NCI-H510A treated with DMSO at 0.1 percent for 48 hours (cell line): ENCODE measurements around the gene MSANTD2.

Experiments used
- DNase-seq: peaks from one replicate; lab custom pipeline; 2025; lab: John Stamatoyannopoulos, UW

MSANTD2 gene

GRCh38 chr11:124800226-124800929 lies at the start of gene MSANTD2:
Gene MSANTD2 (minus strand): TSS chr11:124800406. CDS start chr11:124800380, 26 bp downstream.
- DNase-seq = peak; percentile 69

DNA sequence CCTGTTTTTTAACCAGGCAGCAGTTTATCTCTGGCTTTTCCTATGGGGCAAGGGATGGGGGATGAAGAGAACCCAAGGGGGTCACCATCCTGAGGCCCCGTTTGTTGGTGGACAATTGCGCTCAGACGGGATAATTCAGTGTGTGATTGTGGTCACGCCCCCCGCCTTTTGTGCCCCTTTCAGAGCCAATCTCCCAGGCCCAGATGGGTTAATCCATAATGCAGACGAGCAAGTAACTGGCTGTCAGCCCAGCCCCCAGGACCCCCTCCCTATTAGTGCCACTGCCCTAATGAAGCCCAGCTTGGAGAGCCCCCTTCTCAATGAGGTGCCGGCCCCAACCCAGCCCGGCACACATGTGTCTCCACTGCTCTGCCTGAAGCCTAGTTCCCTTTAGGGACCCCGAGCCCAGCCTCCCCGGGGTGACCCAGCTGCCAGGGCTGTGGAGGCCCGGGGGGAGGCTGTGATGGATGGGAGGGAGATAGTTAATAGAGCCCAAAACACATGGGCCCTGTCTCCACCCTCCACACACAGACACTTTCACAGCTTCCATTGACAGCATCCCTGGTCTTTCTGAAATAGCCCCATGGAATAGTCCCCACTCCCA lies 46.0 kb upstream of the MSANTD2 start:
- no peak for DNase-seq

DNA sequence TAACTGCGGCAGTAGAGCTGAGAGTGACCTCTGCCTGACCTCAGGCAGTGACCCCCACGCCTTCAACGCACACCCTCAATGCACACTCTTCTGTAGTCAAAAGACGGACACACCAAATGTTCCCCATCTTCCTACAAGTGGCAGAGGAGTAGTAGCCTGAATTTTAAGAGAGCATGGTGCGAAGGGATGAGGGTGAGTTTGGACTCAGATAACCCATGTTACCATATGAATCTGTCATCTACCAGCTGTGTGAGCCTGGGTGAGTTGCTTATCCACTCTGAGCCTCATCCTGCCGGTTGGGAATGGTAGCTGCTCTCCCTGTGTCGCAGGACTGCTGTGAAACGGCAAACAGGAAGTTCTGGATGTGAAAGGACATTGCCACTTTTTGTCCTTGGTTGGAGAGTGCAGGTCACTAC lies 44.5 kb upstream of the MSANTD2 start:
- DNase-seq = no peak

- DNase-seq = no peak
These were observed 43.4 kb upstream of the MSANTD2 start for GRCh38 chr11:124843616-124843910.

GRCh38 chr11:124842305-124842704 lies 42.1 kb upstream of the MSANTD2 start:
- no peak for DNase-seq

DNA sequence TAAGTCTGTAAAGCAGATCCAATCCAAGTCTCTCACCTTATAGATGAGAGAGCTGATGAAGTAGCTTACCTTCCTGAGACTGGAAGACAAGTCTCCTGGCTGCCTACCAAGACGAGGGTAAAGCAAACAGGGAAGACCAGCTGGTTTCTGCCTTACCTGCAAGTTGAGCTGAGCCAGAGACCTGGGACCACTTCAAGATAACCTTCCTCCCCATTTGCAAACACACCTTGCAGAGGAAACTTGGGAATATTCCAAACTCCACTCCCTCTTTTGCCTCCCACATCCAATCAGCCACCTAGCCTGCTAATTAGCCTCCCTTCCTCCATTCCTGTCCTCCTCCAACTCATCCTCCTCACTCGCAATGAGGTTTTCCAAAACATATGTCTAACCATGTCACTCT lies 41.6 kb upstream of the MSANTD2 start:
- DNase-seq = no peak

DNA sequence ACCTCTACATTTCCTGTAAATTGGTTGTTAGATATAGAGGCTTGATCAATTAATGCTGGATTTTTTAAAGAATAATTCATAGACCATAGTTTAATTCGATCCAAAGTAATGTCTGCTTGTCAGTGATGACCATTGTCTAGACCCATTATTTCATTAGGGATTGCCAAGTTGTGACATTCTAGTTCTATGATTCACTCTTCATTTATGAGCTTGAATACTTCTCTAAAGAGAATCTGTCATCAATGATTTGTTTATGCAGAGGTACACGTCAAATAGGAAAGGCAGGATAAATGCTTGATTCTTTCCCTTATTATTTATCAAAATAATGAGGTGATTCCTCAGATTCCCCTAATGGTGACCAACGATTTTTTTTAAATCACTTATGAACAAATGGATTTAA lies 41.0 kb upstream of the MSANTD2 start:
- no peak for DNase-seq

- no peak for DNase-seq
These were observed 40.5 kb upstream of the MSANTD2 start for GRCh38 chr11:124840666-124841065.

DNA sequence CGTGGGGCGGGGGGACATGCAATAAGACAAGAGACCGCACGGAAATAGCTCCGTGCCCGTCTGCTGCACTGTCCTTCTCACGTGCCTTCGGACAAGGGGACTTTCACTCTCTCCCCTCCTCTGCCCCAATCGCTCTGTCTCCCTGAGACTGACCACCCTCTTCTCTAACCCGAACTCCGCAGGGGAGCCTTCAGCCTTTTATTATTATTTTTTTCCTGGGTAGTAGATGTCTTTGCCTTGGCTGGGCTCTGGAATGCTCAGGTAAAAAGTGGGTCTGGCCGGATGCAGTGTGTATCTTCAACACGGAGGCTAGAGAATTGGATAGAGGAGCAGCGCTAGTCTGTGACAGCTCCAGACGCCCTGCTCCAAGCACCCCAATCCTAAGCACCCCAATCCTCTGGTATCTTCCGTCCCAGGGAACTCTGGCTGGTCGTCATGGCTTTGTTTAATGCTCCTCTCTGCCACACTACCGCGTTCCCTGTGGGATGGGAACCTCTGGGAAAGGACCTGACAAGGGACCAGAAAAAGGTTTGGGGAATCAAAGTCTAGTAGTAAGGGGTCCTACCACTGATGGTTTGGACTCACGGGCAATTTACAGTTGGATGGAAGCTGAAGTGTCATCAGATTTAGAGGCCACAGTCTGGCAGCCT lies 39.9 kb upstream of the MSANTD2 start:
- no peak for DNase-seq

- DNase-seq = no peak
These were observed 39.1 kb upstream of the MSANTD2 start for GRCh38 chr11:124839128-124839971.

DNA sequence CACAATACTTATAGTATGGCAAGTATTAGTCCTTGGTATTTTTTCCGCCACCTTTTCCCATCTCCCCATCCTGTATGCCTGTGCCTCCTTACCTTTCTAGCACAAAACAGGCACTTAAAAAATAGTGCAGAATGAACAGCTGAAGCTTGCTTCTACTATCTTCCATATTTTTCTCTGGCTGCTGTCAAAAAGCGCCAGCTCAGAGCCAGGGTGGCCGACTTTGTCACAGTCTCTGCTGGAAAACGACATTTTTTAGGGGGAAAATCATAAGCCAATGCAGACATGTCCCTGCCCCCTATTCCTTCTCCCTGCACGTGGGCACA lies 38.6 kb upstream of the MSANTD2 start:
- DNase-seq = no peak

DNA sequence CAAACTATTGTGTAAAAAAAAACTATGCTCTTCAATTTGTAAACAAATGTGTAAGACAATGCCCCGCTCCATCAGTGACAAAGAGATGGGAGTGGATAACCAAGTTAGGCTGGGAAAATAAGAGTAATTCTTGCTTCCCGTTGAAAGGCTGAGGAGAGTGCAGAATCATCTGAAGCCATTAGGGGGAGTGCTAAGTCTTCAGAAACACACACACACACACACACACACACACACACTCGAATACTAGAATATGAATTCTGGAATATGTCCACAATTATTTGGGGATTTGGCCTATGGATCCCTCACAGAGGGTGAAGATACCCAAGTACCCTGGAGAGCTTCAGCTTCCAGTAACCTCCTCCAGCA lies 37.3 kb upstream of the MSANTD2 start:
- DNase-seq = peak; percentile 15

DNA sequence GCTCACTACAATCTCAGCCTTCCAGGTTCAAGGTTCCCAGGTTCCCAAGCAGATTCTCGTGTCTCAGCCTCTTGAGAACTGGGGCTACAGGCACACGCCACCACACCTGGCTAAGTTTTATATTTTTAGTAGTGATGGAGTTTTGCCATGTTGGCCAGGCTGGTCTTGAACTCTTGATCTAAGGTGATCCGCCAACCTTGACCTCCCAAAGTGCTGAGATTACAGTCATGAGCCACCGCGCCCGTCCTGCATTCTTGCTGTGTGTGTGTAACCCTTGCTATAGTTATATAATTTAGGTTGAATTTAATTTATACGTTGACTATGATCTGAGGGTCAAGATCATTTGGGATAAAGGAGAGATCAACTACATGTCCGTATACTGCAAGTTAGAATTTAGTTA lies 35.7 kb upstream of the MSANTD2 start:
- DNase-seq = no peak

DNA sequence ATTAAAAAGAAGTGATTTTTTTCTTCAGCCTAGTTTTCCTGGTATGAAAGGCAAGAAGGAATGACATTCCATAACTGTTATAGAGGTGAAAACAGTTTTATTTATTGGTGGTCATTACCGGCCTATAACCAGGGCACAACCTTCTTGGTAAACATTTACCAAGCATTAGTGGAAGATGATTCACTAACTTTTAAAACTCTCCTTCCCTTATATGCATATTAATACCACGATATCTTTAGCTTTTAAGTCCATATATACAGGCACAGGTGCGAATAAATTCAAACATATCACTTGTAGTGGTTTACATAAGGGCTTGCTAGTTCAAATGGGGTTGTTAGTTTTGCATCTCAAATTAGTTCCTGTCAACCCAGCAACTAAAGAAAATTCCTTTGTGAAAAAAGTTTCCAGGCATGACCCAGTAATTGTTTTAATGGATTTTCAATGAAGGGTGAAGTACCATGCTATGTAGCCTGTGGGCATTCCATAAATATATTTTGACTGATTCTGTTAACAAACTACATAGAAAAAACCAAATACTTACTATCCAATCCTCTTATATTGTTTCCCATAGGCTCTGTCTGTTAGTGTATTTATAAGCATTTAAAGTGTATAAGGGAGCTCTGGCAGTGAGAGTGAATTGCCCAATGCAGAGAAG lies 34.4 kb upstream of the MSANTD2 start:
- DNase-seq = no peak

DNA sequence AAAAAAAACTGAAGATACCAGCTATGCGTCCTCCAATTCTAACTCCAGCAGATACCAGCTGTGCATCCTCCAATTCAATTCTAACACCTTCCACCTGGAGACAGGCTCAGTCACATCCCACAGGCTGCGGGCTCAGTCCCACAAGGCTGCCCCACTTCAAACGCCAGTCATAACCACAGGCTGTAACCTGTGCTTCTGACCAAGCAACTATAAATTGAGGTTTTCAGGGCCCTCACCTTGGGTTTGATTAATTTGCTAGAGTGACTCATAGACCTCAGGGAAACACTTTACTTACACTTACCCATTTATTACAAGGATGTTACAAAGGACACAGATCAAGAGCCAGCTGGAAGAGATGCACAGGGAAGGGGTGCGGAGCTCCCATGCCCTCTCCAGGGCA lies 32.4 kb upstream of the MSANTD2 start:
- DNase-seq = no peak

DNA sequence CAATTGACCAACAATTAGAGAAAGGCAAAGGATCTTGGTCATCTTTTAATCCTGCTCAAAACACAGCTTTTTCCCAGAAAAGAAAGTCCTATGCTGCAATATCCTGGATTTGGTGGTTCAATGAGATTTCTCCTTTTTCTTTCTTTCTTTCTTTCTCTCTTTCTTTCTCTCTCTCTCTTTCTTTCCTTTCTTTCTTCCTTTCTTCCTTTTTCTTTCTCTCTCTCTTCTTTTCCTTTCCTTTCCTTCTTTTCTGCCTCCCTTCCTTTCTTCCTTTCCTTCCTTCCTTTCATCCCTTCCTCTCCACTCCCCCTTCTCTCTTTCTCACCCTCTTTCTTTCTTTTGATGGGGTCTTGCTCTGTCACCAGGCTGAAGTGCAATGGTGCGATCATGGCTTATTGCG lies 31.7 kb upstream of the MSANTD2 start:
- DNase-seq = no peak

GRCh38 chr11:124830749-124831148 lies 30.5 kb upstream of the MSANTD2 start:
- DNase-seq = no peak

GRCh38 chr11:124829986-124830385 lies 29.8 kb upstream of the MSANTD2 start:
- no peak for DNase-seq

DNA sequence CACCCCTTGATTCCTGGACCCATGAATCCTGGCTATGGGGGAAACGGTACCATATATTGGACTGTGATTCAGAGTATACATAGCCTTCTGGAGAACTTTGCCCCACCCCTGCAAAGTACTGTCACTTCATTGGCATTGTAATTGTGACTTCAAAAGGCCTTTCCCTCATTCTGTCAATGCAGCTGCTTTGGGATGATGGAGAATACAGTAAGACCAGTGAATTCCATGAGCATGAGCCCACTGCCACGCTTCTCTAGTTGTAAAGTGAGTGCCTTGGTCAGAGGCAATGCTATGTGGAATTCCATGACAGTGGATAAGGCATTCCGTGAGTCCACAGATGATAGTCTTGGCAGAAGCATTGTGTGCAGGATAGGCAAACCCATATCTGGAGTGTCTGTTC lies 25.7 kb upstream of the MSANTD2 start:
- no peak for DNase-seq

DNA sequence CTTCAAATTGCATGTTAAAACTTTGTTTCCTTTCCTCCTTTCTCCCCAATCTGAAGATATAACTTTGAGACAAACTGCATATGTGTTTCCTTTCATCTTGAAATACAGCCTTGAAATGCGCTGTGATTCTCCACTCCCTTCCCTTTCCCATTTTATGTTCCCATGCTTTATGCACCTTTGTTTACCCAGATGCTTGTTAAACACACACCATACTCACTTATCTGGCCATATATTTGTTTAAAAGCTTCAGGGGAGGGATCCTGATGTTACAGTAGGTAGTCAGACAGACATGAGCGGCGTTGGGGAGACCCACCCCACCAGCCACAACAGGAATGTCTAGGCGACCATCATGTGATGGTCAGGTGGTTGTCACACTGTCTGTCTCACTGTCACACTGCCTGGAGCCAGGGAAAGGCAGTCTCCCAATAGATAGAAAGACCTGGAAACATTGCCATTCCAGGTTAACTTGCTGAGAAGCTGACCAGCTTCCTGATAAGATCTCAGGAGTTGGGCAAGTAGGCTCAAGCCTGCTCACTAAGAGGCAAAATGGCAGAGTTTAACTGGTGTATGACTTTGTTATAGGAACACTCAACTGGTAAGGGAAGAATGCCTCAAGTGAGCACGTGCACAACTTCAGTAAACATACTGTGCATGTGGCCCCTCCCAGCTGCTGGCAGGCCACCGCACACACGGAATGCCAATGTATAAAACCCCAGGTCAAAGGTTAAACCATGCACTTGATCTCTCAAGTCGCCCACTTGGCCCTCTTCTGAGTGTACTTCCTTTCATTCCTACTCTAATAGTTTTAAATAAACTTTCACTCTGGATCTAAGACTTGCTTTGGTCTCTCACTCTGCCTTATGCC lies 23.5 kb upstream of the MSANTD2 start:
- no peak for DNase-seq

- DNase-seq = no peak
These were observed 22.0 kb upstream of the MSANTD2 start for GRCh38 chr11:124821995-124822730.
